Activated T-helper 2 cell treated with anti-CD3 and anti-CD28 coated beads, Interferon-gamma antibody, Interleukin-2, Interleukin-4, amounts not matched to agents 10 μg/mL and 5 μg/mL and 100 μg/mL, durations not matched to agents 14 hours and 24 hours and 36 hours (primary cell): ENCODE data around the gene GBX1. TPM values are rescaled to one million over a fixed set of nuclear protein-coding genes. Genes with fewer than 3 reads are reported as not detected.

Source experiments
- DNase-seq: peaks from one replicate; pipeline ENCODE4 v3.0.0; 2021; ENCODE audit warnings: low spot score
- H3K27ac Mint-ChIP-seq: one replicate; pipeline ENCODE4 v1.8.0; 2021; ENCODE audit warnings: mixed read lengths
- H3K27me3 Mint-ChIP-seq: one replicate; pipeline ENCODE4 v1.8.0; 2021; ENCODE audit warnings: low read depth, mixed read lengths
- H3K36me3 Mint-ChIP-seq: one replicate; pipeline ENCODE4 v1.8.0; 2021; ENCODE audit warnings: low read depth, mixed read lengths
- H3K4me1 Mint-ChIP-seq: one replicate; pipeline ENCODE4 v1.8.0; 2021; ENCODE audit warnings: low read depth, mixed read lengths
- H3K4me3 Mint-ChIP-seq: one replicate; pipeline ENCODE4 v1.8.0; 2021; ENCODE audit warnings: low read depth, mild to moderate bottlenecking, moderate library complexity, mixed read lengths
- H3K9me3 Mint-ChIP-seq: one replicate; pipeline ENCODE4 v1.8.0; 2021; ENCODE audit warnings: mixed read lengths
- intact Hi-C: fragments of 100-400 bp; cut with micrococcal nuclease; formaldehyde crosslinking; loops from one replicate; pipeline ENCODE4 v1.15.1; 2023
- total RNA-seq: library from RNA; stranded (reverse); gene quantifications from 2 replicates; pipeline ENCODE4 v1.2.3, GENCODE V29; 2022

Gene GBX1
- total RNA-seq, 1 donor from 2014 or later: not detected

- Mint-ChIP-seq H3K27me3 (peaks cover 5% of the 10 kb centered on the region), H3K4me3 (no peak overlapping the region)
Measured at GRCh38 chr7:151113344-151114150, 53.9 kb downstream of the GBX1 start.

GRCh38 chr7:151110941-151111645 is 56.4 kb downstream of the GBX1 start:
- intact Hi-C loops: loop anchor here (1.0 to 5.0 kb wide), 3 partner anchors 23 to 214 kb away; partner anchors contain the start of gene ABCB8
- no peaks in the 10 kb centered on the region for H3K36me3 Mint-ChIP-seq
- H3K9me3 Mint-ChIP-seq: no peaks in the 10 kb centered on the region
- no peaks in the 10 kb centered on the region for H3K4me1 Mint-ChIP-seq
- DNase-seq: peak; percentile 55
- peaks cover 5% of the 10 kb centered on the region for H3K27me3 Mint-ChIP-seq
- no peak overlapping the region for H3K4me3 Mint-ChIP-seq
- H3K27ac Mint-ChIP-seq: no peak overlapping the region

More at GRCh38 chr7:151113344-151114150, 53.9 kb downstream of the GBX1 start:
- DNase-seq: no peak
- H3K9me3 Mint-ChIP-seq: no peaks in the 10 kb centered on the region
- no peaks in the 10 kb centered on the region for H3K4me1 Mint-ChIP-seq
- H3K36me3 Mint-ChIP-seq: no peaks in the 10 kb centered on the region
- H3K27ac Mint-ChIP-seq: no peak overlapping the region
- intact Hi-C loops: loop anchor here (5.0 kb wide), 1 partner anchor 216 kb away; no protein-coding TSS in a partner anchor

- no peaks in the 10 kb centered on the region for H3K36me3 Mint-ChIP-seq
- no peak overlapping the region for H3K27ac Mint-ChIP-seq
- no peaks in the 10 kb centered on the region for H3K4me1 Mint-ChIP-seq
- H3K4me3 Mint-ChIP-seq: no peak overlapping the region
- intact Hi-C loops: loop anchor here (5.0 kb wide), 1 partner anchor 213 kb away; no protein-coding TSS in a partner anchor
- H3K9me3 Mint-ChIP-seq: no peaks in the 10 kb centered on the region
- H3K27me3 Mint-ChIP-seq: peaks cover 1% of the 10 kb centered on the region
- no peak for DNase-seq
Measured at GRCh38 chr7:151110236-151110940, 57.1 kb downstream of the GBX1 start.

GRCh38 chr7:151109094-151110048 is 58.1 kb downstream of the GBX1 start:
- no peak overlapping the region for H3K4me3 Mint-ChIP-seq
- H3K4me1 Mint-ChIP-seq: no peaks in the 10 kb centered on the region
- H3K27me3 Mint-ChIP-seq: peaks cover 1% of the 10 kb centered on the region
- DNase-seq: no peak
- no peaks in the 10 kb centered on the region for H3K36me3 Mint-ChIP-seq
- intact Hi-C loops: loop anchor here (5.0 kb wide), 1 partner anchor 212 kb away; no protein-coding TSS in a partner anchor
- no peaks in the 10 kb centered on the region for H3K9me3 Mint-ChIP-seq
- H3K27ac Mint-ChIP-seq: no peak overlapping the region

- Mint-ChIP-seq H3K27me3 (peaks cover under 1% of the 10 kb centered on the region), H3K36me3 (no peaks in the 10 kb centered on the region), H3K9me3 (no peaks in the 10 kb centered on the region), H3K27ac (no peak overlapping the region), H3K4me3 (no peak overlapping the region), H3K4me1 (no peaks in the 10 kb centered on the region)
- intact Hi-C loops: no loop called here
- no peak for DNase-seq
Measured at GRCh38 chr7:151107882-151108281, 59.6 kb downstream of the GBX1 start.

- no peaks in the 10 kb centered on the region for H3K9me3 Mint-ChIP-seq
- no peak overlapping the region for H3K27ac Mint-ChIP-seq
- no peaks in the 10 kb centered on the region for H3K36me3 Mint-ChIP-seq
- intact Hi-C loops: no loop called here
- H3K4me3 Mint-ChIP-seq: no peak overlapping the region
- H3K4me1 Mint-ChIP-seq: no peaks in the 10 kb centered on the region
- H3K27me3 Mint-ChIP-seq: no peaks in the 10 kb centered on the region
- no peak for DNase-seq
Measured at GRCh38 chr7:151104411-151105235, 62.9 kb downstream of the GBX1 start.

- H3K27me3 Mint-ChIP-seq: no peaks in the 10 kb centered on the region
- no peak overlapping the region for H3K27ac Mint-ChIP-seq
- intact Hi-C loops: no loop called here
- H3K4me1 Mint-ChIP-seq: no peaks in the 10 kb centered on the region
- no peaks in the 10 kb centered on the region for H3K9me3 Mint-ChIP-seq
- H3K36me3 Mint-ChIP-seq: no peaks in the 10 kb centered on the region
- DNase-seq: no peak
- H3K4me3 Mint-ChIP-seq: no peak overlapping the region
Measured at GRCh38 chr7:151103973-151104372, 63.5 kb downstream of the GBX1 start.

- intact Hi-C loops: no loop called here
Measured at GRCh38 chr7:151102991-151103390, 64.5 kb downstream of the GBX1 start.

GRCh38 chr7:151101621-151102396 is 65.7 kb downstream of the GBX1 start:
- Mint-ChIP-seq H3K4me1 (no peaks in the 10 kb centered on the region), H3K36me3 (no peaks in the 10 kb centered on the region), H3K4me3 (no peak overlapping the region), H3K27me3 (no peaks in the 10 kb centered on the region), H3K27ac (no peak overlapping the region), H3K9me3 (no peaks in the 10 kb centered on the region)
- no peak for DNase-seq
- intact Hi-C loops: no loop called here

More at GRCh38 chr7:151102991-151103390, 64.5 kb downstream of the GBX1 start:
- peak overlapping the region; percentile 26 for H3K27ac Mint-ChIP-seq
- H3K27me3 Mint-ChIP-seq: no peaks in the 10 kb centered on the region
- H3K36me3 Mint-ChIP-seq: no peaks in the 10 kb centered on the region
- DNase-seq: no peak
- H3K4me1 Mint-ChIP-seq: no peaks in the 10 kb centered on the region
- H3K4me3 Mint-ChIP-seq: no peak overlapping the region
- no peaks in the 10 kb centered on the region for H3K9me3 Mint-ChIP-seq

GRCh38 chr7:151100921-151101320 is 66.6 kb downstream of the GBX1 start:
- no peaks in the 10 kb centered on the region for H3K4me1 Mint-ChIP-seq

More at GRCh38 chr7:151100921-151101320, 66.6 kb downstream of the GBX1 start:
- Mint-ChIP-seq H3K9me3 (no peaks in the 10 kb centered on the region), H3K4me3 (no peak overlapping the region), H3K27ac (no peak overlapping the region), H3K27me3 (no peaks in the 10 kb centered on the region), H3K36me3 (no peaks in the 10 kb centered on the region)
- no peak for DNase-seq
- intact Hi-C loops: no loop called here
